NB4 (cell line): ENCODE results near the gene ZNF865.
A peak's percentile ranks its signal among the peaks of the same experiment; 100 is the strongest.

Experiments used
- DNase-seq: peaks from one replicate; pipeline ENCODE4 v3.0.0; 2010; ENCODE audit warnings: low read depth
- H3K4me3 ChIP-seq: one replicate; pipeline ENCODE4 v1.5.1; 2011; ENCODE audit warnings: mild to moderate bottlenecking, low read depth, low read length, moderate library complexity
- MYC ChIP-seq: IDR thresholded peaks from 2 replicates; pipeline ENCODE4 v1.6.1; 2011; ENCODE audit warnings: low read depth, low read length
- POLR2A ChIP-seq: IDR thresholded peaks from 2 replicates; pipeline ENCODE4 v1.6.1; 2011; ENCODE audit warnings: mild to moderate bottlenecking; ENCODE audit not compliant: insufficient read length; ENCODE audit errors: extremely low read depth
- TF ChIP-seq, protein P1 (sequence below): IDR thresholded peaks from one replicate; pipeline ENCODE4 v1.5.1; 2012; ENCODE audit warnings: low read depth, low read length
- TF ChIP-seq, protein P2 (sequence below): IDR thresholded peaks from 2 replicates; pipeline ENCODE4 v1.6.1; 2011; ENCODE audit warnings: low read depth, low read length

Gene ZNF865

DNA sequence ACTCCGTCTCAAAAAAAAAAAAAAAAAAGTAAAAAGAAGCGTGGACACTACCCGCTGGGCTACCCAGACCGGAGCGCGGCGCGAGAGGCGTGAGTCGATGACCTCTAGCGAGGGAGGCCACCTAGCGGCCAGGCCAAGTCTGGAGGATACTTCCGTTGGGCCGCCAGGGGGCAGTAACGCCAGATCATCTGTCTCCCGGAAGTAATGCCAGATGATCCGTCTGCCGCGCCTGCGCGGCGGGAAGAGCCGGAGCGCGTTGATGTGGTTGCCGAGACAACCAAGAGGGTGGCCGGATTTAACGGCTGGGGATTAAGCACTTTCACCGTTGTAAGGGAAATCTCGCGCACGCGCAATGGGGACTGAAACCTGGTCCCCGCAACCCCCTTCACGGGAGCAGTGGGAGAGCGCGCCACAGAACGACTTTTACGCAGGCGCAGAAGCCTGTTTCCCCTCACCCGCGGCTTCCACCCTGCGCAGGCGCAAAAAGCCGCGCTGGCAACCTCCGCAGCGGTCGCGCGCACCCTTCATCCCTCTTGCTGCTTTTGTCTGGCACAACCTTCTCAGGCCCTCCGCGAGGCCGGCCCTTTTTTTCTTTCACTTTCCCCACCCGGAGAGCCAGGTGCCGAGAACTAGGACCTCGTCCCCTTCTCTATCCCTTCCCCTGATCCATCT lies 48.3 kb downstream of the ZNF865 start:
- DNase-seq, result peak; percentile 95
- peak; percentile 41; the same call in 1 of the 2 replicates for TF ChIP-seq MYC
- TF ChIP-seq, protein P1, sequence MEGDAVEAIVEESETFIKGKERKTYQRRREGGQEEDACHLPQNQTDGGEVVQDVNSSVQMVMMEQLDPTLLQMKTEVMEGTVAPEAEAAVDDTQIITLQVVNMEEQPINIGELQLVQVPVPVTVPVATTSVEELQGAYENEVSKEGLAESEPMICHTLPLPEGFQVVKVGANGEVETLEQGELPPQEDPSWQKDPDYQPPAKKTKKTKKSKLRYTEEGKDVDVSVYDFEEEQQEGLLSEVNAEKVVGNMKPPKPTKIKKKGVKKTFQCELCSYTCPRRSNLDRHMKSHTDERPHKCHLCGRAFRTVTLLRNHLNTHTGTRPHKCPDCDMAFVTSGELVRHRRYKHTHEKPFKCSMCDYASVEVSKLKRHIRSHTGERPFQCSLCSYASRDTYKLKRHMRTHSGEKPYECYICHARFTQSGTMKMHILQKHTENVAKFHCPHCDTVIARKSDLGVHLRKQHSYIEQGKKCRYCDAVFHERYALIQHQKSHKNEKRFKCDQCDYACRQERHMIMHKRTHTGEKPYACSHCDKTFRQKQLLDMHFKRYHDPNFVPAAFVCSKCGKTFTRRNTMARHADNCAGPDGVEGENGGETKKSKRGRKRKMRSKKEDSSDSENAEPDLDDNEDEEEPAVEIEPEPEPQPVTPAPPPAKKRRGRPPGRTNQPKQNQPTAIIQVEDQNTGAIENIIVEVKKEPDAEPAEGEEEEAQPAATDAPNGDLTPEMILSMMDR, result peak; percentile 96
- TF ChIP-seq, protein P2, sequence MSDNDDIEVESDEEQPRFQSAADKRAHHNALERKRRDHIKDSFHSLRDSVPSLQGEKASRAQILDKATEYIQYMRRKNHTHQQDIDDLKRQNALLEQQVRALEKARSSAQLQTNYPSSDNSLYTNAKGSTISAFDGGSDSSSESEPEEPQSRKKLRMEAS, result peak; percentile 6; the same call in 1 of the 2 replicates
- peak; percentile 62 for TF ChIP-seq POLR2A
- H3K4me3 ChIP-seq, result peak overlapping the region; percentile 87

DNA sequence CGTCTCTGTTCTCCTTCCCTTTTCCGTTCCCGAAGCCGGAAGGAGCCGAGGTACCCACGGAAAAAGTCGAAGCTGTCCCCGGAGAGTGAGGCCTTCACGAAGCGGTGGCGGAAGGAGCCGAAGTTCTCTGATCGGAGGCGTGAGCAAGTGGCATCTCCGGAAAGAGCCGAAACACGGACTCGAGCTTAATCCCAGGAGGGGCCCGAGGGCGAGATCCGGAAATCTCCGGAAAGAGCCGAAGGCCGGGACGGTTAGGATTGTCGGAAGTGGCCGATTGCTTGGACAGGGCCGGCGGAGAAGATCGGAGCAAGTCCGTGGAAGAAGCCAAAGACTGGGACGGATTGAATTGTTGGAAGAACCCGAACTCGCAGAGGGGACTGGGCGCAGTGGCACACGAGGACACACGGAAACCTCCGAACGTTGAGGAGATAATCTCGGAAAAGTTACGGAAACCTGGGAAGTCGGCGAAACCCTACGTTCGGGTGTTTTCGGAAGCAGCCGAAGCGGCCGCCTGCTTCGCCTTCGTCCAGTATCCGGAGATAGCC lies 48.9 kb downstream of the ZNF865 start:
- DNase-seq, result peak; percentile 95
- no peak for TF ChIP-seq MYC
- TF ChIP-seq, protein P1, result no peak
- no peak for TF ChIP-seq POLR2A
- TF ChIP-seq, protein P2, result peak; percentile 5; the same call in 1 of the 2 replicates
- H3K4me3 ChIP-seq, result peak overlapping the region; percentile 87

DNA sequence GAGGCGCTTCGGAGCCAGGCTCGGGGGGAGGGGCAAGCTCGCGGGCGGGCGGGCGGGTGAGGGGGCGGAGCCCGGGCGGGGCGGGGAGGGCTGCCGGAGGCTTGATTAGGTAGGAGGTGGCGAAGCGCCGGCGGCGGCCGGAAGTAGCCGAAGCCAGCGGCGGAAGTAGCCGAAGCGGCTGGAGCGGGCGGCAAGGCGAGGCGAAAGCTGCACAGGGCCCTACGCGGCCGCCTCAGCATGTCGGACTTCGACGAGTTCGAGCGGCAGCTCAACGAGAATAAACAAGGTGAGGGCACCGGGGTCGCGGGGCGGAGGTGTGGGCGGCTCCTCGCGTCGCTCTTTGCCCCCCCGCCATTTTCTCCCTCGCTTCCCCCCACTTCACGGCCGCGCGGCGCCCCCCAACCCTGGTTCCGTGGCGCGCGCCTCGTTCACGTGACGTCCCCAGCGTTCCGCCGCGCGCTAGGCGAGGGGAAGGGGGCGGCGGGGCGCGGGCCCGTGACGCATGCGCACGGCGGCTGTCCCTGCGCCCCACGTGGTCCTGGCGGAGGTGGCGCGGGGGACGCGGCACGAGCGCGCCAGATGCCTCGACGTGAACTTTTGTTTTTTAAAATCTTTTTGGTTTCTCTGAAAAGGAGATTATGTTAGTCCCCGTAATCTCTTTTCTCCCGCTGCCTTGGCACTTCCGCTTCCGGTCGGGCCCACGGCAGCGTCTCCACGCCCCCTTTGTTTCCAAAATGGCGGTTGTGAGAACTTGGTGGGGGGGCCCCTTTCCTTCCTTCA lies 49.6 kb downstream of the ZNF865 start, which contains the start of gene U2AF2:
TSS of gene U2AF2 (plus strand) at position 168 of the 780 bp plus-strand sequence. CDS start at position 238, 70 bp downstream.
- peak; percentile 87 for DNase-seq
- peak; percentile 88 for TF ChIP-seq MYC
- TF ChIP-seq, protein P1, result no peak
- TF ChIP-seq POLR2A, result peak; percentile 50
- TF ChIP-seq, protein P2, result peak; percentile 85
- peak within 1 kb of the TSS; percentile 98 for H3K4me3 ChIP-seq

DNA sequence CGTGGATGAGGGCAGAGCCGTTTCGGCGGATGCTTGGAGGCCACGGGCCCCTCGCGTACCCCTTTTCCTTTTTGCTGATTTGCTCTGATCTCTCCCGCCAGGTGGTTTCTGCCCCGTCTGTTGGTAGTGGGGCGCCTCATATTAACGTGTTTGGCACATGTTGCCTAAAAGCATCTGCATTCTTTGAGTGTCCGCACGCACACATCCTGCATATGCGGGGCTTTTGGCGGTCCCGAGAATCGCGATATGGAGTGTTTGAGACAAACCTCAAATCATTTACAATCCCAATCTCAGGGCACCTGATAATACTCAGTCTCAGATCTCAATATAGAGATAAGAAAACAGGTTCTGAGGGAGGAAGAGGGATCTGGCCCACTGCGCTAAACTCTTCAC lies 50.2 kb downstream of the ZNF865 start:
- DNase-seq, result no peak
- H3K4me3 ChIP-seq, result peak overlapping the region; percentile 98
- TF ChIP-seq, protein P2, result no peak
- TF ChIP-seq, protein P1, result no peak
- no peak for TF ChIP-seq MYC
- peak; percentile 13 for TF ChIP-seq POLR2A

DNA sequence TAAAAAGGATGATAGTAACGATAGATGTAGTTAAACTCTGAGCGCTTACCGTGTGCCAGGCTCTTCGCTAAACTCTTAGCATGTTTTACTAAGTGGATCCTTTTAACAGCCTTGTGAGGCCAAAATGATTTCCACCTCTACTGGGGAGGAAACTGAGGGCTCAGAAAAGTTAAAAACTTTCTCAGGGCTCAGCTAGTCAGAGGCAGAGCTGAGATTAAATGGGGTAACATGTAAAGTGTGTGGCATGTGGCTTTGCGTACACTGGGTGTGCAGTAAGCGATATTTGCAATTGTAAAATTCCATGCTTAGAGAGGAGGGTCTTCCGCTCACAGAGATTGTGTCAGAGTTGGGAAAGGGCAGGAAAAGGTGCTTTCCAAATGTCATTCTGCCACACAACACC lies 51.1 kb downstream of the ZNF865 start:
- TF ChIP-seq, protein P1, result no peak
- TF ChIP-seq, protein P2, result no peak
- TF ChIP-seq POLR2A, result no peak
- no peak for TF ChIP-seq MYC
- DNase-seq, result no peak
- peak overlapping the region; percentile 98 for H3K4me3 ChIP-seq
